Central memory CD4-positive, alpha-beta T cell (primary cell): ENCODE data around the gene ARPC3.
A peak's percentile ranks its signal among the peaks of the same experiment; 100 is the strongest.
"Not testable (repeated sequence)": the region's sequence is repeated elsewhere in the genome, so short reads cannot be mapped to it uniquely, and the experiment has no call there.

ENCODE experiments used
- DNase-seq: peaks from one replicate; pipeline ENCODE4 v3.0.0; 2022
- total RNA-seq, 3 experiments: gene quantifications; one replicate each; lab custom pipeline; 2026; lab: John Stamatoyannopoulos, UW

Gene ARPC3
- total RNA-seq, result 61.4 to 131 (median 125) reads per million in 3 experiments

DNA sequence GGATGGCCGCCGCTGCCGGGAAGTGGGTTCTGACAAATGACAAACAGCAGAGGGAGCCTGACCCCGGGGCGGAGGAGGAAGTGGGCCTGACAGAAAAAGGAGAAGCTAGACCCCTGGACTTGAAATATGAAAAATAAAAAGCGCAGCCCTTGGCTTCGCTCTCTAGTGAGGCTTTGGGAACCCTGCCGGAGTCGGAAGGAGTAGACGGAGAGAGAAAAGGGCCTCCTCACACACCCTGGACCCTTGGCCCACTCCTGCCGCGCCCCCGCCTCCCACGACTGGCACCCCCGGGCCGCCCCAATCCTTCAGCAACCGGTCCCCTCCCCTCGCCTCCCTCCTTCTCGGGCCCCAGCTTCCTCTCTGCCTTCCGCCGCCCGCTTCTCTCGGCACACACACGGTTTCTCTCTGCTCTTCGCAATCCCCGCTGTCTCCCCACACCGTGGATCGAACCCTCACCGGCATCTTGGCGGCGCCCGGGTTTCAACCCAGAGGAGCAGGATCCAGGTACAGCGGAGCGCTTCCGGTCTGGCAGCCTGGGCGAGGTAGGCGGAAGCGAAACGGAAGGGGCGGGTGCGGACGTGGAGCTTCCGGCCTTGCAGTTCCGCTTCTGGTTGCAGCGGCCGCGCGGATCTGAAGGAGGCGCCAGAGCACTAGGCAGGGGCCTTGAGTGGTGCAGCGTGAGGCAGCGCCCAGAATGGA is at the start of gene ARPC3:
Gene ARPC3 (minus strand): TSS at position 539 of the 699 bp plus-strand sequence. CDS start 77 bp downstream, at position 462.
- DNase-seq, result peak; percentile 93

DNA sequence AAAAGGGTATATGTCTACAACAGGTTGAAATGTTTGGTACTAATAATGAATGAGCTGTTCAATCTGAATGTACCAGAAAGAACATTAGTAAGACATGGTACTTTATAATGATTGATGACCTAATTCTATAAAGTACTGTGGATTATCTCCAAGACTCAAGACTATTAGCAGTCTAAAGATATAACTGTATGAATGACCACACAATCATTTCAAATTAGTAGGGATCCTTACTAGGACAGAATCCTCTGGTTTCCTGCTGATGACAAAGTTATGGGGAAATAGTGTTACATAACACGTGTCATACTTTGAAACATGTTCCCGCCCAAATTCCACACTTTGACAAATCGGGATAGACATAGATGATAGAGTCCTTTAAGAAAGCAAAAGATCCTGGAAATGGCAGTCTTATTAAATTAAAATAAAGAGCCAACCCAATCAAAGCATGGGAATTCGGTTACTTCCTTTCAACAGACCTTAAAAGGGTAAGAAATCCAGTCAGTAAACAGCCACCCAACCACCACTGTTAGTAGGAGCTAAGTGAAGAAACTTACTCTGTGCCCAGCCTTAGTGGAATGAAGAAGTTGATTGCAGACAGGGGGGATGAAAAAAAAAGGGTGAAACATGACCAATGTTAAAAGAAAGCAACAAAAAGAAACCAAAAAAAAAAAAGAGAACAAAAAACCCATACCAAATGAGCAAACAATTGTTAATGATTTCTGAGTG is 49.0 kb upstream of the ARPC3 start:
- DNase-seq, result no peak

DNA sequence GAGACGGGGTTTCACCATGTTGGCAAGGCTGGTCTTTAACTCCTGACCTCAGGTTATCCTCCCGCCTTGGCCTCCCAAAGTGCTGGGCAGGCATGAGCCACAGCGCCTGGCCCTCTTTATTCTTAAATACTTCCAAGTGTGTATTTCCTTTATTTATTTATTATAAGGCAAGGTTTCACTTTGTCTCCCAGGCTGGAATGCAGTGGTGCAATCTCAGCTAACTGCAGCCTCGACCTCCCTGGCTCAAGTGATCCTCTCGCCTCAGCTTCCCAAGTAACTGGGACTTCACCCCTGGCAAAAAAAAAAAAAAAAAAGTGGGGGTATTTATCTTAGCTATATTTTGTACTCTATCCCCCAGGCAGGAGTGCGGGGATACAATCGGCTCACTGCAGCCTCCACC is 25.3 kb upstream of the ARPC3 start:
- no peak for DNase-seq

DNA sequence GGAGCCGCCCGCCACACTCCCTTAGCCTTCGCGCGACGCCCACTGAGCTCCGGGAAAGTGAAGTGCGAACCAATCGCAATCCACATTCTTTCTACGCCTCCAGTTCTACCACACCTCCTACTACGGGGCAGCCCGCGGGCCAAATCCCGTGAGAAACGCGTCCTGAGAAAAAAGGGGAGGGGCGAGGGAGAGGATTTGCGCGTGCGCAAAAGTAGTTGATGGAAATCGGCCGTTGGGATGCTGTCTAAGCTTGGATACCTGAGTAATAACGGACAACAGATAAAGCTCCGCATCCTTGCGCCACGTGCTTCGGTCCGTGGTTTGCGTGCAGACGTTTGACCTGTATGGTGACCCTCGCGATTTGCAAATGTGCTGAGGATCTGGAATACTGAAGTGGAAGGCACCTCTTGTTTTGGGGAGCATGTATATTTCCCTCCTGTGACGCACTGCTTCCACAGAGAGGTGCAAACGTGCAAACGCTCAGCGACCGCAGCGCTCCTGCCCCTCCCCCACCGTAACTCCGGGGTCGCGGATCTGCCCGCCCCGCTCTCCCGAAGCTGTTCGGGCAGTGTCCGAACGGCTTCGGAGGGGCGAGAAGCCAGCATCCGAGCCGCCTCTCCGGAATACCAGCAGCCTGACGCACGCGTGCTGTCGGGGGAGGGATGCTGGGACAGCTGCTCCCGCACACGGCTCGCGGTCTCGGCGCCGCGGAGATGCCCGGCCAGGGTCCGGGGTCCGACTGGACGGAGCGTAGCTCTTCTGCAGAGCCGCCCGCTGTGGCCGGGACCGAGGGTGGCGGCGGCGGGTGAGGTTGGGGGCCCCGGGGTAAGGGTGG is 18.3 kb upstream of the ARPC3 start, which contains the start of the genes FAM216A and GPN3:
Gene FAM216A (plus strand): TSS at position 632 of the 835 bp plus-strand sequence. CDS start 31 bp downstream, at position 663.
Gene GPN3 (minus strand): TSS at position 44 of the 835 bp plus-strand sequence. CDS start 54 bp downstream, outside the sequence.
- peak; percentile 97 for DNase-seq

DNA sequence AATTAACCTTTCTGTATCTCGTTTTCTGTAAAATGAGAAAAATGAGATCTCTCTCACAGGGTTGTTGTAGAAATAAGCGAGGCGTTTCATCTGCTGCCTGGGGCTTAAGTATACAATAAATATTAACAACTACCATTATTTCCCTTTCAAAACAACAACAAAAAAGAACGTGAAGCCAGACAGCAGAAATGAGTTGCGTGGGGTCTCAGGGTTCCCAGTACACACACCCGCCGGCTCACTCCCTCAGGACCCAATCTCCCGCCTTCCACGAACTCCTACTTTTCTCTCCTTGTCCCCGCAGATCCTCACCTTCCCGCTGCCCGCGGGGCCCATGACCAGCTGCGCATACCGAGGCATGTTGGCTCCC is 17.7 kb upstream of the ARPC3 start:
- no peak for DNase-seq

DNA sequence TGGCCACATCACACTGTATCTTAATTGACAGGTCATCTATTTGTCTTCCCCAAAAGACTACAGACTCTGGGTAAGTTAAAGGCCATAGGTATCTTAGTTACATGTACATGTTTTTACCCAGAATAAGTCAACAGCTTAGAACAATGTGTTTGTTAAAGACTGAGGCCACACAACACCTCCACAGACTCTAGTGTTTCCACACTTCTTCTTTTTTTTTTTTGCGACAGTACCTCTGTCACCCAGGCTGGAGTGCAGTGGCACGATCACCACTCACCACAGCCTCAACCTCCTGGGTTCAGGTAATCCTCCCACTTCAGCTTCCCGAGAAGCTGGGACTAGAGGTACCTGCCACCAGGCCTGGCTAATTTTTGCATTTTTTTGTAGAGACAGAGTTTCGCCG is 16.7 kb upstream of the ARPC3 start:
- no peak for DNase-seq

DNA sequence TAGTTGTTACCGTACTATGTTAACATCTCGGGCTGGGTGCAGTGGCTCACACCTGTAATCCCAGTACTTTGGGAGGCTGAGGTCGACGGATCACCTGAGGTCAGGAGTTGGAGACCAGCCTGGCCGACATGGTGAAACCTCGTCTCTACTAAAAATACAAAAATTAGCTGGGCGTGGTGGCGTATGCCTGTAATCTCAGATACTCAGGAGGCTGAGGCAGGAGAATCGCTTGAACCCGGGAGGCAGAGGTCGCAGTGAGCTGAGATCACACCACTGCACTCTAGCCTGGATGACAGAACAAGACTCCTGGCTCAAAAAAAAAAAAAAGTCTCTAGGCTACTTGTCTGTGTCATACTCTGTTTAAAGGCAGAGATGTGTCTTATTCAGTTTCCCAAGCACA is 15.6 kb upstream of the ARPC3 start:
- DNase-seq, result not testable (repeated sequence)

DNA sequence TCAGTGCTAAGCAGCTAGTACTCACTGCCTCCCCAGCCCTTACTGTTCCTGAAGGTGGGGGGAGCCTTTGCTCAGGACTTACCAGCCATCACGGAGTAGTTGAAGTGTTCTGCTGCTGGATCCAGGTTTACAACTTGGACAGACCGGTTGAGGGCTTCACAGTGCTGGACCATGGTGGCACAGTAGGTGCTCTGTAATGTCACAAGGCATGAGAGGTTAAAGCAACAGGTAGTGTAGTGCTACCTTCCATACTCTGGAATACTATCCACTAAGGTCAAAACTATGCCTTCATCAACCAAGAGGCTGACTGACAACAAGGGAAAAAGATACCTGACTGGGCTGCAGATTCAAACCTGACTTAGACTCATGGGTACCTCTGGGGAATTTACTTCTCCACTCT is 14.9 kb upstream of the ARPC3 start:
- DNase-seq, result no peak

DNA sequence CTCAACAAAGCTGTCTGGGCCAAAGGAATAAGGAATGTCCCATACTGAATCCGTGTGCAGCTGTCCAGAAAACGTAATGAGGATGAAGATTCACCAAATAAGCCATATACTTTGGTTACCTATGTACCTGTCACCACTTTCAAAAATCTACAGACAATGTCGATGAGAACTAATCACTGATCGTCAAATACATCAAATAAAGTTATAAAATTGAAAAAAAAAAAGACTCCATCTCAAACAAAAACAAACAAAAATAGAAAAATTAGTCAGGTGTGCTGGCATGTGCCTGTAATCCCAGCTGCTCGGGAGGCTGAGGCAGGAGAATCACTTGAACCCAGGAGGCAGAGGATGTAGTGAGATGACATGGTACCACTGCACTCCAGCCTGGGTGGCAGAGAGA is 11.1 kb upstream of the ARPC3 start:
- not testable (repeated sequence) for DNase-seq

DNA sequence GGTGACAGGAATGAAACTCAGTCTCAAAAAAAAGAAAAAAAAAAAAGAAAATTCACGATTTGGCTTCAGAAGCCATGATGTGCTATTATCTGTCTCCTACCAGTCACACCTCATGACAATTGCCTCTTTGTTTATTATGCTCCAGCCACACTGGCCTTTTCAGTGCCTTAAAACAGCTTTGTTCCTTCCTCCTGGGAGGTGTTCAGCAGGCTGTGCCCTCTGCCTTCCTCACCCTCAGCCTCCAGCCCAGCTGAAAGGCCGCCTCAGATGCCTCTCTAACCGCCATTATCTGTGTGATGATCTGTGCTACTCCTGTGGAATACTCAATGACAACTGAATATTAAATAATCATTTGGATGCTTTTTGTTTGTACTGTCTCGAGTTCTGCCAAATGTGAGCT is 8.6 kb upstream of the ARPC3 start:
- no peak for DNase-seq

DNA sequence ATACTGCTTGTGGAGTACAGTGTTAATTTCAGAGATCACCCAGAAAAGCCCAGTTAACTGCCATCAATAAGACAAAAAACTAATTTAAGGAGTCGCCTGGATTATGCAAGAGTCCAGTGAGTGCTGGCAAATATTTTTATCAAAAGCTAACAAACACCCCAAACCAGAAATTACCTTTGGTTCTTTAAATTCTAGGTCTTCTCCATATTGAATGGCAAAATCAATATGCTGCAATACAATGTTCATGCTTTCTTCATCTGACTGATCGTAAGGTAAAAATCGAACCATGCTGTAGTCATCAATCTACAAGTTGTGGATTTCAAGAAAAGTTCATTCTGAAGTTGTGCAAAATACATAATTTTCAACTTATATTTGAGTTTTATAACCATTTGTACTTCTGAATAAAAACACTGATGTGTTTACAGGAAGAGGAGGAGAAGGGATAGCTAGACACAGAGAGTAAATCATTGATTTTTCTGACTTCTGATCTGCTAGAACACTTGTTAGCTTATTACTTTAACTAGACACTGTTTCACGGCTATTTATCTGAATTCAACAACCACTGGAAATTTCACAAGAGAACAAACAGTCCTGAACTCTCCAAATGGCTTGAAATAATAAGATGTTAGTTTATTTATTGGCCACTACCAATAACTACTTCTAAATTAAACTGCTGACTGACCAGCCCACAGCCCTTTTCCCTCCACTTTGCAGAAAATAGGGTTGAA is 3.6 kb upstream of the ARPC3 start:
- DNase-seq, result no peak

DNA sequence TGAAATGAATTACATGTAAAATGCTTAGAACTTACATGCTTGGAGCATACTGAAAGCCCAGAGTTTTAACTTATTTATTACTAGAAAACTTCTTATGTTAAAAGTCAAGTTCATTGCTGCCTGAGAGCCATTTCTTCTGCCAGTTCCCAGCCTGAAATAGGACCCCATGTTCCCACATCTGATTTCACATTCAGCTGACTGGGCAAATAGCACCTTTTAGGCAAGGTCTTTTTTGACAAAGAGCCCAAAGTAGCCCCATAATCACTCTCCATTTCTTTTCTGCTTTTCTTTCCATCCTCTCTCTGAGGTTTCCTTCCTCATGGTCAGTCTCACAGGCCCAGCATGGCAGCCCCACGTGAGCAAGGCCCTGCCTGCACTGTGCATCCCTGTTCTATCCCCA is 1.1 kb upstream of the ARPC3 start:
- no peak for DNase-seq

DNA sequence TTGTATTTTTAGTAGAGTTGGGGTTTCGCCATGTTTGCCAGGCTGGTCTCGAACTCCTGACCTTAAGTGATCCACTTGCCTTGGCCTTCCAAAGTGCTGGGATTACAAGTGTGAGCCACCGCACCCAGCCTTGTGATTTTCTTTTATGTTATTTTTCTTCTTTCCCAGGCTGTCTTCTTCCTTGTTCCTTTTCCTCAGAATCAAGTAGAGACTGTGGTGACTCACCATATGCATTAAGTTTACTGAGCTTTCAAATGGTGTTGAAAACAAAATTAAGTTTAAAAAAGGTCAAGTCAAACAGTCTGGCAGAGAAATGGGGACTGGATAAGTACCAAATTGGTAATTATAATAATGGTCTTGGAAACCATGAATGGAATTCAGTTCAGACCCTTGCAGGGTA is 5.7 kb downstream of the ARPC3 start:
- DNase-seq, result no peak

DNA sequence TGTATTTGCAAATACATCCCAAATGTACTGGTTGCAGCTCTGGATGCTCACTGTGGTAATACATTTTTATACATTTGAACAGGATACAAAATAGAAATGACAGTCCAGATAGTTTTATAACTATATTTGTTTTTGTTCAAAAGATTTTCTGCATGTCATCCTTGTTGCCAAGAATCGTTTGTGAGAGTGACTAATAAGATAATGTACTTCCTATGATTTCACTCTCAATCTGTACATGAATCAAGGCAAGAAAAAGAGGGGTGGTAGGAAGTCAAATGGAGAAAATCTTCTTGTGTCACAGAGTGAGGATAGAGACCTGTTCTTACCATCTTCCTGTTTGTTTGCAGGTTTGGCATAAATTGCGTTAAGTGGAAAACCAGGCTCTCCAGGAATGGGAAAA is 13.9 kb downstream of the ARPC3 start:
- DNase-seq, result no peak

DNA sequence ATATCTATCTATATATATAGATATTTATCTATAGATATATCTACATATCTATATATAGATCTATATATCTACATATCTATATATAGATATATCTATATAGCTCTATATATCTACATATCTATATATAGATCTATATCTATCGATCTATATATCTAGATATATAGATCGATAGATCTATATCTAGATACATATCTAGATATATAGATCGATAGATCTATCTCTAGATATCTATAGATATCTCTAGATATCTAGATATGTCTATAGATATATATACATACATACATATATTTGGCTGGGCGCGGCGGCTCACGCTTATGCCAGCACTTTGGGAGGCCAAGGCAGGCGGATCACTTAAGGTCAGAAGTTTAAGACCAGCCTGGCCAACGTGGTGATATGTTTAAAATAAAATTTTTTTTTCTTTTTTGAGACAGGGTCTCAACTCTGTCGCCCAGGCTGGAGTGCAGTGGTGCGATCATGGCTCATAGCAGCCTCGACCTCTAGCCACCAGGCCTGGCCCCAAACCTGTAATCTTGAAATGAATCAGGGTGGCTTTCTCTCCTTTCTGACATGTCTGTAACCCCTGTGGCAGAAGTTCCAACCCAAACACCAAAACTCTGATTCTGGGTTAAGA is 18.1 kb downstream of the ARPC3 start:
- DNase-seq, result no peak

DNA sequence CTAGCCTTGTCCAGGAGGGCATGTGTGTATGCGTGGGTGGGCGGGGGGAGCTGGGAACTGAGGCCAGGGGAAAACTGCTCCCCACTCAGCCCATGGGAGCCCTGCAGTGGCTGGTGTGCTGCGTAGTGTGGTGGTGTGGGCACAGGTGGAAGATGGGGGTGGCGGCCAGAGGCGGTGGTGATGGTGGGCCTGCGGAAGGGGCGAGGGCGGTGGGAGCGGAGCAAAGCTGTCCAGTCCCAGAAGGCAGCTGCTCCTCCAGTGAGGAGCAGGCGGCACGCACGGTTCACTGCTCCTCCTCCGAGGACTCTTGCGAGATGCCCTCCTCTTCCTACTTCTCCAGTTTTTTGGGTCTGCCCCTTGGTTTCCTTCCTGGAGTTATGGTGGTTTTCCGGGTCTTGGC is 20.5 kb downstream of the ARPC3 start:
- not testable (repeated sequence) for DNase-seq

DNA sequence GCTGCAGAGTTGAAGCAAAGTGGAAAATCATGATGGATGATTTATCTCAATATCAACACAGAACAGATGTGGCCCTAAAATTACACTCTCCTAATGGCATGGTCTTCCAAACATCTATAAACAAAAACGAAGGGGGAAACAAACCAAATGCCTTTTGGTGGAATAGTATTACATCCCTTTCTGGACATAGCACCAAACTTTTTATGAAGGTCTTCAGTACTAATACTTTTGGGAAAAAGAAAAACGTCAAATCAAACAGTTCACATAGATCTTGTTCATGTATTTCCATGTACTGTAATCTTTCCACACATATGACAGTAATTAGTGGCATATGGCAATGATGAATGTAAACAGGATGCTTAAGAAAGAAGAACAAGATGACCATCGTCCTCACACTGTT is 23.7 kb downstream of the ARPC3 start:
- no peak for DNase-seq

DNA sequence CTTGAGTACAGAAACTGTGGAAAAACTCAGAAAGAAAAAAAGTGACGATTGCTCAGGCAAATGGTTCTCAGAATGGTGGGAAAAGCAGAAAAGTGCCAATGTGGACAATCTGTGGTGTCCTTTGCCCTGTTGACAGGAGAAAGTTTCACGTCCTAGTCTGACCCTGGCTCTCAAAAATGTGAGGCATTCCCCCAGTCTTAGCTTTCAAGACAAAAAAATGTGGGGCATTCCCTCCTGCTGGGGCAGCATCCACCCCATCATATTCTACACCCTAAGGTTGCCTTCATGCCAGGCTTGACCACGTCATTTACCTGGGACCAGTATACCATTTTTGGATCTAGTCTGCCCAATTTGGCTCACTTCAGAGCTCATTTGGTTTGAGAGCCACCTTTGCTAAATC is 25.9 kb downstream of the ARPC3 start:
- no peak for DNase-seq

DNA sequence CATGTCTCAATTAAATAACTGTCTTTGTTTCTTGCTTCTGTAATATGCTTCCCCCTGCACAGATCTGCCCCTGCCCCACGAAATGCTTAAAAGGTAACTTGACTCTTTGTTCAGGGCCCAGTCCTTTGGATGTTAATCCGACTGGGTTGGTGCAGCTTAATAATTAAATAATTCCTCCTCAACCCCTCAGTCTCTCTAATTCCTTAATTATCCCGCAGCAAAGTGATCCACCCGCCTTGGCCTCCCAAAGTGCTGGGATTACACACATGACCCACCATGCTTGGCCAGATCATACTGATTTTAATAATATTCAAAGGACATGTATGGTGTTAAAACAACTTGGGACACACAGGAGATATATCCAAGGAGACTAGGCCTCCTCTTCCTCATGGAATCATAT is 28.4 kb downstream of the ARPC3 start:
- no peak for DNase-seq

DNA sequence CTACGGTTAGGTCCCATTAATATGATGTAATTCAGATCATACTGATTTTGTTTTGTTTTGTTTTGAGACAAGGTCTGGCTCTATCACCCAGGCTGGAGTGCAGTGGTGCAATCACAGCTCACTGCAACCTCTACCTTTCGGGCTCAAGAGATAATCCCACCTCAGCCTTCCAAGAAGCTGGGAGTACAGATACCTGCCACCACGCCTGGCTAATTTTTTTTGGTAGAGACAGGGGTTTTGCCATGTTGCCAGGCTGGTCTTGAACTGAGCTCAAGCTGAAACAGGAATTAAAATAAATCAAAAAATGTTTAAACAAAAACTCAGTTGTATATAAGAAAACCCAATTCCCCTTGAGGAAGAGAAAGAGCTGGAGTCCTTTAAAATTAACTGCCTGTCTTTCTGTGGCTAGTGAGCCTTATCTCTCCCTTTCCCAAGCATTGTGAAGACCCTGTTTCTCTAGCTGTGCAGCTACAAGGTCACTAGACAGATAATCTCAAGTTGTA is 28.9 kb downstream of the ARPC3 start:
- no peak for DNase-seq

DNA sequence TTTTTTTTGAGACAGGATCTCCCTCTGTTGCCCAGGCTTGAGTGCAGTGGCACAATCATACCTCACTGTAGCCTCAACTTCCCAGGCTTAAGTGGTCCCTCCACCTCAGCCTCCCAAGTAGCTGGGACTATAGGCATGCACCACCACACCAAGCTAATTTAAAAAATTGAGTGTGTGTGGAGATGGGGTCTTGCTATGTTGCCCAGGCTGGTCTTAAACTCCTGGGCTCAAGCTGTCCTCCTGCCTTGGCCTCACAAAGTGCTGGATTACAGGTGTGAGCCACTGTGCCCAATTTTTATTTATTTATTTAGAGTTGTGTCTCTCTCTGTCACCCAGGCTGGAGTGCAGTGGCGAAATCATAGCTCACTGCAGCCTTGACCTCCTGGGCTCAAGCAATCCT is 29.5 kb downstream of the ARPC3 start:
- not testable (repeated sequence) for DNase-seq

DNA sequence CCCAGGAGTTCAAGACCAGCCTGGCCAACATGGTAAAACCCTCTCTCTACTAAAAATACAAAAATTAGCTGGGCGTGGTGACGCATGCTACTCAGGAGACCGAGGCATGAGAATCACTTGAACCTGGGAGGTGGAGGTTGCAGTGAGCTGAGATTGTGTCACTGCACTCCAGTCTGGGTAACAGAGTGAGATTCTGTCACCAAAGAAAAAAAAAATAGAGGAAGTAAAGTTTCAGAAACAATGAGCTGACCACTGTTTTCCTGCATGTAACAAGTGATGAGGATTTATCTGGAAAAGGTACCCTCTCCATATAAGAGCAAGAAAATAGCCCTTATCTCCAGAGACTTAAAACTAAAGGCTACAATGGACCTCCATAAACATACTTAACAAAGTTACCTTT is 33.0 kb downstream of the ARPC3 start:
- not testable (repeated sequence) for DNase-seq
